SH-SY5Y (cell line): ENCODE results near the gene EPB41L1.

ENCODE experiments used
- GATA2 ChIP-seq: IDR thresholded peaks from 2 replicates; pipeline ENCODE4 v1.6.1; 2011; ENCODE audit warnings: mild to moderate bottlenecking, low read depth, low read length
- GATA3 ChIP-seq: IDR thresholded peaks from 2 replicates; pipeline ENCODE4 v1.6.1; 2011; ENCODE audit warnings: low read depth, mild to moderate bottlenecking, low read length, moderate library complexity

- no peak for TF ChIP-seq GATA3
- no peak for TF ChIP-seq GATA2
Measured at GRCh38 chr20:36213362-36213761, 58.8 kb downstream of the EPB41L1 start.
